T1000 (cell line): Measurements from ENCODE around the gene LYG2.
"Not testable (repeated sequence)": the region's sequence is repeated elsewhere in the genome, so short reads cannot be mapped to it uniquely, and the experiment has no call there.

ENCODE experiments used
- DNase-seq: peaks from one replicate; lab custom pipeline; 2025; ENCODE audit warnings: mixed read lengths; lab: John Stamatoyannopoulos, UW

The LYG2 gene

GRCh38 chr2:99200076-99200800 lies 55.2 kb downstream of the LYG2 start:
- DNase-seq = no peak

GRCh38 chr2:99198103-99198841 lies 57.2 kb downstream of the LYG2 start:
- DNase-seq = no peak

GRCh38 chr2:99192364-99192763 lies 63.1 kb downstream of the LYG2 start:
- DNase-seq = not testable (repeated sequence)
